HG02938 (cell line): Measurements from ENCODE around the gene KIAA0586.
"Not testable (repeated sequence)": the region's sequence is repeated elsewhere in the genome, so short reads cannot be mapped to it uniquely, and the experiment has no call there.

Experiments used
- ATAC-seq: cut with Tn5 transposase; IDR thresholded peaks from one replicate; pipeline ENCODE4 v1.9.1; 2021; ENCODE audit warnings: mild to moderate bottlenecking, moderate library complexity; ENCODE audit not compliant: unreplicated experiment

KIAA0586 gene

GRCh38 chr14:58588321-58588720 is 160.8 kb downstream of the KIAA0586 start:
- ATAC-seq, result not testable (repeated sequence)

DNA sequence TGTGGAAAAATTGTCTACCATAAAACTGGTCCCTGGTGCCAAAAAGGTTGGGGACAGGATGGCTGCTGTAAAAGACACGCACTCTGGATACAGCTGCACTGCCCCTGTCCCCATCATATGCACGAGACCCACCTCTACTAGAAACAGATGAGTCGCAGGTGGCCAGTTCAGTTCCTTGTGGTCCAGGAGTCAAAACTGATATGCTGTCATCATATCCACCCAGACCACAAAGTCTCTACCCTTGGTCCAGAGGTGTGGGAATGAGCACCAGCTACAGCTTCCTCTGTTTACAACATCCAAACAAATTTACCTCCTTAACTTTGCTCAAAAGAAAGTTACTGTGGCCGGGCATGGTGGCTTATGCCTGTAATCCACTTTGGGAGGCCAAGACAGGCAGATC is 166.5 kb downstream of the KIAA0586 start:
- ATAC-seq, result no peak

- ATAC-seq, result no peak
Measured at GRCh38 chr14:58597041-58597440, 169.5 kb downstream of the KIAA0586 start.

- ATAC-seq, result no peak
Measured at GRCh38 chr14:58598028-58598803, 170.7 kb downstream of the KIAA0586 start.

GRCh38 chr14:58598804-58599525 is 171.4 kb downstream of the KIAA0586 start:
- no peak for ATAC-seq

GRCh38 chr14:58599707-58600106 is 172.2 kb downstream of the KIAA0586 start:
- no peak for ATAC-seq
